Heart right ventricle (tissue), 16 donors: Measurements from ENCODE around the gene MICAL2. TPM values are rescaled to one million over a fixed set of nuclear protein-coding genes. Genes with fewer than 3 reads are reported as not detected.

Experiments
- ATAC-seq, 8 donors: fragments of 200-7000 bp; cut with Tn5 transposase; one replicate each; pipeline ENCODE4 v1.9.1; 2020; ENCODE audit warnings: mild to moderate bottlenecking in 8 of 8, moderate library complexity in 8 of 8, moderate number of reproducible peaks in 1 of 8
- DNase-seq, 2 donors: peaks; one replicate each; pipeline ENCODE4 v3.0.0-alpha.2; 2020
- H3K27ac ChIP-seq, 10 donors: fragments of 200-600 bp; sonication (generic) in 2 of 10; one replicate each; pipeline versions ENCODE4 v1.5.0 to v1.8.0; 2020 to 2022; ENCODE audit warnings: mild to moderate bottlenecking in 3 of 10
- H3K27me3 ChIP-seq, 7 donors: fragments of 200-600 bp; one replicate each; pipeline ENCODE4 v1.8.0; 2021 to 2022; ENCODE audit warnings: mild to moderate bottlenecking in 2 of 7
- H3K36me3 ChIP-seq, 9 donors: fragments of 200-600 bp; sonication (generic) in 1 of 9; one replicate each; pipeline versions ENCODE4 v1.5.0 to v1.8.0; 2020 to 2022; ENCODE audit warnings: mild to moderate bottlenecking in 2 of 9
- H3K4me1 ChIP-seq, 9 donors: fragments of 200-600 bp; sonication (generic) in 1 of 9; one replicate each; pipeline versions ENCODE4 v1.5.0 to v1.8.0; 2020 to 2022; ENCODE audit warnings: mild to moderate bottlenecking in 4 of 9
- H3K4me3 ChIP-seq, 10 donors: fragments of 200-600 bp; sonication (generic) in 2 of 10; one replicate each; pipeline versions ENCODE4 v1.5.0 to v1.8.0; 2020 to 2022; ENCODE audit warnings: mild to moderate bottlenecking in 7 of 10, moderate library complexity in 2 of 10
- H3K9me3 ChIP-seq, 11 donors: fragments of 200-600 bp in 10 of 11; sonication (generic) in 2 of 11; one replicate each; pipeline versions ENCODE4 v1.5.0 to v1.8.0; 2013 to 2022; ENCODE audit warnings: mild to moderate bottlenecking in 2 of 11, control low read depth in 1 of 11, moderate library complexity in 1 of 11
- CTCF ChIP-seq, 9 donors: fragments of 200-600 bp; sonication (generic) in 2 of 9; IDR thresholded peaks; one replicate each; pipeline versions ENCODE4 v1.5.0 to v1.8.0; 2021 to 2022; ENCODE audit warnings: antibody characterized with exemption in 9 of 9, mild to moderate bottlenecking in 5 of 9, moderate library complexity in 1 of 9
- WGBS, 2 donors: extraction: QIAGEN DNeasy Blood & Tissue Kit; methylation state at CpG; one replicate each; pipeline ENCODE4 v1.1.7; 2013; ENCODE audit warnings: inconsistent platforms in 1 of 2; 5-methylcytosine and 5-hydroxymethylcytosine counted together
- intact Hi-C, 10 donors: fragments of 100-400 bp; cut with DNase I; formaldehyde crosslinking; loops; one replicate each; pipeline versions ENCODE4 v1.11.1 to v1.14.2; 2022
- polyA plus RNA-seq, 2 donors: library from polyadenylated mRNA; stranded (reverse); fragments of 200-250 nt; gene quantifications; one replicate each; pipeline ENCODE4 v1.2.3, GENCODE V29; 2013
- total RNA-seq, 10 donors: library from RNA; stranded (reverse); fragmentation: NEBNext Ultra II Directional in 3 of 10; extraction: Animal tissue kit (Norgen Biotek cat#: 25700) in 3 of 10; gene quantifications; one replicate each; pipeline versions ENCODE4 v1.2.1 to v1.2.4, GENCODE V29; 2021 to 2023
- donor health status: Arrhythmogenic right ventricular cardiomyopathy.
- donor health status: ischemic (EF 13 %, LVEDD 7.1; RV severe dilation, severe dysfunction).
- donor health status: healthy with polysubstance abuse.
- donor health status: DM: no; HTN: yes; CAD: no.
- donor health status: DM: no; HTN: no; CAD: no.
- donor health status: ischemic (EF 25% LVEDD 6.9; RV normal size, moderate dysfunction).
- donor health status: ischemic (EF 25% LVEDD 5.7; RV mildly dilated, moderate dysfunction).
- donor health status: healthy.
- donor health status: DM: yes; HTN: yes; CAD: no.
- donor health status: Ischemic cardiomyopathy.
- donor health status: ischemic (EF 35%, LVEDD 5.7; RV mildly dilated, moderate dysfunction).
- donor health status: nonischemic (EF 11% LVEDD 7.7; RV severe dilation, severe dysfunction).
- donor health status: DM: yes; HTN: yes; CAD: no.
- donor health status: PGD.
- donor health status: ischemic (EF 29% LVEDD 5.4; RV normal size, mild dysfunction).
- donor health status: nonischemic (EF 23%, LVEDD 6.1; RV moderate dilation, normal function).

MICAL2 gene
- total and polyA plus RNA-seq, 12 donors: 32.5 to 95.7 (median 70.5) TPM

GRCh38 chr11:12090761-12091258 is 19.6 kb upstream of the MICAL2 start:
- Histone ChIP-seq H3K9me3 (no peaks in the 10 kb centered on the region), H3K27ac (peak overlapping the region in 8 of 10 donors; percentile 5 to 89 (median 58)), H3K4me1 (peaks cover 36 to 82% (median 72%) of the 10 kb centered on the region in 9 donors), H3K36me3 (no peaks in the 10 kb centered on the region), H3K4me3 (no peak overlapping the region), H3K27me3 (no peaks in the 10 kb centered on the region)
- 83% methylated on average over 4 of the region's 4 CpGs for WGBS, 2 donors
- ATAC-seq (no peak), DNase-seq (no peak)
- intact Hi-C loops: loop anchor here in 2 of 10 donors (2.0 to 10.0 kb wide), 2 partner anchors 134 to 144 kb away; no protein-coding TSS in a partner anchor
- TF ChIP-seq CTCF (IDR thresholded peaks at IDR 0.05): no peak

GRCh38 chr11:12091956-12092558 is 18.3 kb upstream of the MICAL2 start:
- 53 to 57% methylated on average over 4 of the region's 4 CpGs for WGBS, 2 donors
- no peaks in the 10 kb centered on the region for H3K9me3 ChIP-seq
- H3K4me3 ChIP-seq: no peak overlapping the region
- no peak for DNase-seq
- intact Hi-C loops: loop anchor here in 2 of 10 donors (2.0 to 10.0 kb wide), 2 partner anchors 133 to 143 kb away; no protein-coding TSS in a partner anchor
- ATAC-seq: peak in 1 of 8 donors; percentile 15
- peak in 4 of 9 donors; percentile 9 to 24 (median 14) for TF ChIP-seq CTCF (IDR thresholded peaks at IDR 0.05)
- H3K4me1 ChIP-seq: peaks cover 27 to 70% (median 59%) of the 10 kb centered on the region in 9 donors
- H3K27me3 ChIP-seq: no peaks in the 10 kb centered on the region
- H3K27ac ChIP-seq: peak overlapping the region in 3 of 10 donors; percentile 8 to 20 (median 20)
- no peaks in the 10 kb centered on the region for H3K36me3 ChIP-seq

- H3K27ac ChIP-seq: peak overlapping the region in 1 of 10 donors; percentile 20
- H3K9me3 ChIP-seq: no peaks in the 10 kb centered on the region
- no peak for TF ChIP-seq CTCF (IDR thresholded peaks at IDR 0.05)
- WGBS, 2 donors: 58 to 72% methylated on average over 6 of the region's 6 CpGs
- H3K36me3 ChIP-seq: no peaks in the 10 kb centered on the region
- H3K4me1 ChIP-seq: peaks cover 20 to 63% (median 53%) of the 10 kb centered on the region in 9 donors
- DNase-seq (no peak), ATAC-seq (no peak)
- intact Hi-C loops: loop anchor here in 1 of 10 donors (10.0 kb wide), 1 partner anchor 132 kb away; no protein-coding TSS in a partner anchor
- H3K27me3 ChIP-seq: no peaks in the 10 kb centered on the region
- H3K4me3 ChIP-seq: no peak overlapping the region
Measured at GRCh38 chr11:12092714-12093113, 17.7 kb upstream of the MICAL2 start.

- DNase-seq (no peak), ATAC-seq (no peak)
- no peak overlapping the region for H3K27ac ChIP-seq
- no peak for TF ChIP-seq CTCF (IDR thresholded peaks at IDR 0.05)
- no peaks in the 10 kb centered on the region for H3K9me3 ChIP-seq
- H3K36me3 ChIP-seq: no peaks in the 10 kb centered on the region
- no peaks in the 10 kb centered on the region for H3K27me3 ChIP-seq
- intact Hi-C loops: loop anchor here in 1 of 10 donors (10.0 kb wide), 1 partner anchor 130 kb away; no protein-coding TSS in a partner anchor
- H3K4me1 ChIP-seq: peaks cover 7 to 43% (median 32%) of the 10 kb centered on the region in 9 donors
- WGBS, 2 donors: 58% methylated on average over 11 of the region's 11 CpGs
- H3K4me3 ChIP-seq: no peak overlapping the region
Measured at GRCh38 chr11:12094872-12095800, 15.3 kb upstream of the MICAL2 start.
